PC-3 (cell line): ENCODE results near the gene PAFAH2. TPM values are rescaled to one million over a fixed set of nuclear protein-coding genes. Genes with fewer than 3 reads are reported as not detected.

Experiments
- ATAC-seq: fragments of 200-7000 bp; cut with Tn5 transposase; 2 replicates; pipeline ENCODE4 v1.9.1; 2020; ENCODE audit warnings: mild to moderate bottlenecking, moderate library complexity
- BruUV-seq: library from RNA; stranded (reverse); fragments of 400-500 nt; replicated peaks from 2 replicates; lab custom pipeline; 2021; lab: Mats Ljungman, UMichigan
- CTCF ChIA-PET: fragments of 300-600 bp; sonication (Branson Sonifier 250); formaldehyde crosslinking; loops from one replicate; lab custom pipeline; 2022; ENCODE audit warnings: antibody characterized with exemption; lab: Charles Lee
- POLR2A ChIA-PET: fragments of 300-600 bp; sonication (Branson Sonifier 250); formaldehyde crosslinking; loops from one replicate; lab custom pipeline; 2022; ENCODE audit warnings: antibody characterized with exemption; ENCODE audit not compliant: unreplicated experiment; lab: Charles Lee
- DNase-seq: peaks from one replicate; pipeline ENCODE4 v3.0.0-alpha.2; 2015
- H2AFZ ChIP-seq: fragments of 300-600 bp; sonication (generic); 2 replicates; pipeline ENCODE4 v1.6.0; 2016; ENCODE audit warnings: antibody characterized with exemption, low read length
- H3F3A ChIP-seq: fragments of 300-600 bp; sonication (generic); one replicate; pipeline ENCODE4 v1.6.0; 2017; ENCODE audit warnings: antibody characterized with exemption, low read length, control low read depth, mild to moderate bottlenecking; ENCODE audit not compliant: unreplicated experiment
- H3K27ac ChIP-seq: fragments of 300-600 bp; sonication (generic); 2 replicates; pipeline ENCODE4 v1.5.1; 2016; ENCODE audit warnings: mild to moderate bottlenecking, low read length
- H3K27me3 ChIP-seq: fragments of 300-600 bp; sonication (generic); 2 replicates; pipeline ENCODE4 v1.6.1; 2016; ENCODE audit warnings: low read length, mixed read lengths
- H3K36me3 ChIP-seq: fragments of 300-600 bp; sonication (generic); 2 replicates; pipeline ENCODE4 v1.6.1; 2016; ENCODE audit warnings: low read depth, mixed run types, low read length, mixed read lengths
- H3K4me1 ChIP-seq: fragments of 300-600 bp; sonication (generic); 2 replicates; pipeline ENCODE4 v1.5.1; 2016; ENCODE audit warnings: low read length; ENCODE audit not compliant: insufficient read depth
- H3K4me2 ChIP-seq: fragments of 300-600 bp; sonication (generic); 2 replicates; pipeline ENCODE4 v1.6.0; 2016; ENCODE audit warnings: low read length
- H3K4me3 ChIP-seq: fragments of 300-600 bp; sonication (generic); 2 replicates; pipeline ENCODE4 v1.5.1; 2016; ENCODE audit warnings: mild to moderate bottlenecking, low read length, mixed read lengths
- H3K79me2 ChIP-seq: fragments of 300-600 bp; sonication (generic); 2 replicates; pipeline ENCODE4 v1.6.1; 2017; ENCODE audit warnings: low read length, mixed read lengths
- H3K9ac ChIP-seq: fragments of 300-600 bp; sonication (generic); 2 replicates; pipeline ENCODE4 v1.6.0; 2016; ENCODE audit warnings: mild to moderate bottlenecking, low read length
- H3K9me2 ChIP-seq: fragments of 300-600 bp; sonication (generic); replicated peaks from 2 replicates; pipeline ENCODE4 v1.6.1; 2016; ENCODE audit warnings: mixed run types, low read length, mixed read lengths
- H3K9me3 ChIP-seq: fragments of 300-600 bp; sonication (generic); 2 replicates; pipeline ENCODE4 v1.6.1; 2016; ENCODE audit warnings: low read length, mixed read lengths
- H4K20me1 ChIP-seq: fragments of 300-600 bp; sonication (generic); 2 replicates; pipeline ENCODE4 v1.6.1; 2016; ENCODE audit warnings: low read length, mixed read lengths
- EZH2 ChIP-seq: fragments of 300-600 bp; sonication (generic); IDR thresholded peaks from one replicate; pipeline ENCODE4 v1.6.1; 2017; ENCODE audit warnings: antibody characterized with exemption, mild to moderate bottlenecking, low read length; ENCODE audit not compliant: unreplicated experiment
- EZH2phosphoT487 ChIP-seq: fragments of 300-600 bp; sonication (generic); IDR thresholded peaks from 2 replicates; pipeline ENCODE4 v1.6.1; 2018; ENCODE audit warnings: mild to moderate bottlenecking, antibody characterized with exemption, low read length, borderline replicate concordance
- intact Hi-C: fragments of 100-400 bp; cut with micrococcal nuclease; formaldehyde crosslinking; loops from 2 replicates; pipeline ENCODE4 v1.9.0; 2023
- total RNA-seq: library from RNA; depleted of rRNA; stranded (reverse); fragments of >200 nt; gene quantifications from 2 replicates; pipeline ENCODE4 v1.2.3, GENCODE V29; 2014
- TF ChIP-seq, protein P1 (sequence below): fragments of 300-600 bp; sonication (generic); conservative IDR thresholded peaks from 2 replicates; pipeline ENCODE4 v1.5.1; 2017; ENCODE audit warnings: antibody characterized with exemption, low read depth, mild to moderate bottlenecking, low read length

Gene PAFAH2
- total RNA-seq, 1 experiment from 2014 or later, result 9.0 TPM

DNA sequence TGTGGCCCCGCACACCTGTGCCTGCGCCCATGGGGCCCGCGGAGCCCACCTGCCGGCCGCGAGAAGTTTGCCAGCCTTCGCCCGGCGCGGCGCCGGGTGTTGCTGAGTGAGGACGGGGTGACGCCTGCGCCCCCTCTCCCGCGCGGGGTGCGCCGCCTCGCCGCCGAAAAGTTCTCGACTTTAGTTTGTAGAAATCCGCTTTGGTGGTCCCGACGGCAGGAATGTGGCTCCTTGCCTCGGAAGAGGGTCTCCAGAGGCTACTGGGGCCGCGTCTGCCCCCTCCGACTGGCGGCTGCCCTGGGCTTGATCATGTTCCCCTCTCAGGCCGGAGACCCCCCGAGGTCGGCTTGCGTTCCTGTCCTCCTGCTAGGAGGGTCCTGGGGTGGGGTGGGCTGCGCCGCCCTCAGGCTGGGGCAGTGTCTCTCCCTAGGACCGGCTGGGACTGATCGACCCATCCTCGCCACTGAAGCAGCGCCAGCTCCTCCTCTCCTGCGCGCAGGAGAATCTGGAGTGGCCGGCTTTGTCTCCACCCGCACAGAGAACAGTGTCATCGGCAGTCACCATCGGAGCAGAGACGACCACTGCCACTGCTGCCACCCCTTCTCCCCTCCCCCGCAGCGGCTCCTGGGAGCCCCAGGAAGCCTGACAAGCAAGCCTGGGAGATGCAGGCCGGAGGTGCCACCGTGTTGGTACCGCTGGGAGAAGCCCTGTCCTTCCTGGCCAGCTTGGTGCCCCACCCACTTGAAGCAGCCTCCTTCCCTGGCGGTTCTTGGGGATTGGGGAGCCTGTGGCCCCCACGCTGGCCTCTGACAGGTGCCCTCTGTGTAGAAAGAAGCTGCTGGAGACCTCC, 48.6 kb upstream of the PAFAH2 start:
- Histone ChIP-seq H3K4me1 (no peaks in the 10 kb centered on the region), H3K9me2 (no peaks in the 10 kb centered on the region), H3K79me2 (no peaks in the 10 kb centered on the region), H3K27me3 (peaks cover 35% of the 10 kb centered on the region), H4K20me1 (no peaks in the 10 kb centered on the region), H3F3A (no peaks in the 10 kb centered on the region), H3K9me3 (no peaks in the 10 kb centered on the region), H3K4me2 (peak overlapping the region; percentile 57), H2AFZ (no peak overlapping the region), H3K36me3 (no peaks in the 10 kb centered on the region), H3K27ac (no peak overlapping the region), H3K9ac (no peak overlapping the region), H3K4me3 (peak overlapping the region; percentile 30)
- ChIA-PET CTCF (no interaction called here), POLR2A (no interaction called here)
- TF ChIP-seq EZH2phosphoT487 (no peak), EZH2 (no peak)
- TF ChIP-seq, protein P1, sequence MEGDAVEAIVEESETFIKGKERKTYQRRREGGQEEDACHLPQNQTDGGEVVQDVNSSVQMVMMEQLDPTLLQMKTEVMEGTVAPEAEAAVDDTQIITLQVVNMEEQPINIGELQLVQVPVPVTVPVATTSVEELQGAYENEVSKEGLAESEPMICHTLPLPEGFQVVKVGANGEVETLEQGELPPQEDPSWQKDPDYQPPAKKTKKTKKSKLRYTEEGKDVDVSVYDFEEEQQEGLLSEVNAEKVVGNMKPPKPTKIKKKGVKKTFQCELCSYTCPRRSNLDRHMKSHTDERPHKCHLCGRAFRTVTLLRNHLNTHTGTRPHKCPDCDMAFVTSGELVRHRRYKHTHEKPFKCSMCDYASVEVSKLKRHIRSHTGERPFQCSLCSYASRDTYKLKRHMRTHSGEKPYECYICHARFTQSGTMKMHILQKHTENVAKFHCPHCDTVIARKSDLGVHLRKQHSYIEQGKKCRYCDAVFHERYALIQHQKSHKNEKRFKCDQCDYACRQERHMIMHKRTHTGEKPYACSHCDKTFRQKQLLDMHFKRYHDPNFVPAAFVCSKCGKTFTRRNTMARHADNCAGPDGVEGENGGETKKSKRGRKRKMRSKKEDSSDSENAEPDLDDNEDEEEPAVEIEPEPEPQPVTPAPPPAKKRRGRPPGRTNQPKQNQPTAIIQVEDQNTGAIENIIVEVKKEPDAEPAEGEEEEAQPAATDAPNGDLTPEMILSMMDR, result no peak
- no TSS peak for BruUV-seq
- ATAC-seq, result no peak
- no peak for DNase-seq
- intact Hi-C loops, result no loop called here

DNA sequence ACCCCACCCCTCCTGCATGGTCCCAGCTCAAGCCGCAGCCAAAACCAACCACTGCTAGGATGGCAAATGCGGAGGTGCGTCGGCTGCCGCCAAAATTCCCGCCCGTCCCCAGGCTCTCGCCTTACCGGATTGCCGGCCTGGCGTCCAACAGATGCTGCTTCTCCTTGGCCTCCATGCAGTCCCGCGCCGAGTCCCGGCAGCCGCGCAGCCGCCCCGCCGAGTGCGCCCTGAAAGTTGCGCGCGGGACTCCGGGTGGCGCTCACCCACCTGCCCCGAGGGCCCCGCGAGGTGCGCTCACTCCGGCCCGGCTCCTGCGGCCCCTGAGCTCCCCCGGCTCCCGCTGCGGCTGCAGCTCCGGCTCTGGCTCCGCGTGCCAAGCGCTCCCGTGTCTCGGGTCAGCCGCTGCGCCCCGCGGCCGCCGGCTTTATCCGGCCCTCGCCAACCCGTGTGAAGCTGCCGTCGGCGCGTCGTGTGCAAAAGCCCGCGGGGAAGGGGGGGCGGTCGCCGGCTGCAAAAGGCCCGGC, 47.9 kb upstream of the PAFAH2 start, which contains the start of gene SLC30A2:
Gene SLC30A2 (minus strand): TSS at position 397 of the 524 bp plus-strand sequence. CDS start 222 bp downstream, at position 175.
- Histone ChIP-seq H3K27me3 (peaks cover 35% of the 10 kb centered on the region), H3F3A (no peaks in the 10 kb centered on the region), H3K9ac (no peak within 1 kb of the TSS), H4K20me1 (no peaks in the 10 kb centered on the region), H2AFZ (peak within 1 kb of the TSS; percentile 53; the same call in 1 of the 2 replicates), H3K79me2 (no peaks in the 10 kb centered on the region), H3K27ac (no peak within 1 kb of the TSS), H3K9me3 (no peaks in the 10 kb centered on the region), H3K4me1 (no peaks in the 10 kb centered on the region), H3K4me2 (peak within 1 kb of the TSS; percentile 57), H3K4me3 (peak within 1 kb of the TSS; percentile 30), H3K36me3 (no peaks in the 10 kb centered on the region), H3K9me2 (no peaks in the 10 kb centered on the region)
- intact Hi-C loops, result no loop called here
- POLR2A ChIA-PET, result no interaction called here
- CTCF ChIA-PET, result no interaction called here
- no TSS peak for BruUV-seq
- no peak for DNase-seq
- peak; percentile 15; the same call in 1 of the 2 replicates for ATAC-seq
- peak; percentile 74; the same call in 1 of the 2 replicates for TF ChIP-seq EZH2phosphoT487
- TF ChIP-seq, protein P1, result no peak
- peak; percentile 96 for TF ChIP-seq EZH2
